ENCODE measurements around the gene PTP4A2.

DNA sequence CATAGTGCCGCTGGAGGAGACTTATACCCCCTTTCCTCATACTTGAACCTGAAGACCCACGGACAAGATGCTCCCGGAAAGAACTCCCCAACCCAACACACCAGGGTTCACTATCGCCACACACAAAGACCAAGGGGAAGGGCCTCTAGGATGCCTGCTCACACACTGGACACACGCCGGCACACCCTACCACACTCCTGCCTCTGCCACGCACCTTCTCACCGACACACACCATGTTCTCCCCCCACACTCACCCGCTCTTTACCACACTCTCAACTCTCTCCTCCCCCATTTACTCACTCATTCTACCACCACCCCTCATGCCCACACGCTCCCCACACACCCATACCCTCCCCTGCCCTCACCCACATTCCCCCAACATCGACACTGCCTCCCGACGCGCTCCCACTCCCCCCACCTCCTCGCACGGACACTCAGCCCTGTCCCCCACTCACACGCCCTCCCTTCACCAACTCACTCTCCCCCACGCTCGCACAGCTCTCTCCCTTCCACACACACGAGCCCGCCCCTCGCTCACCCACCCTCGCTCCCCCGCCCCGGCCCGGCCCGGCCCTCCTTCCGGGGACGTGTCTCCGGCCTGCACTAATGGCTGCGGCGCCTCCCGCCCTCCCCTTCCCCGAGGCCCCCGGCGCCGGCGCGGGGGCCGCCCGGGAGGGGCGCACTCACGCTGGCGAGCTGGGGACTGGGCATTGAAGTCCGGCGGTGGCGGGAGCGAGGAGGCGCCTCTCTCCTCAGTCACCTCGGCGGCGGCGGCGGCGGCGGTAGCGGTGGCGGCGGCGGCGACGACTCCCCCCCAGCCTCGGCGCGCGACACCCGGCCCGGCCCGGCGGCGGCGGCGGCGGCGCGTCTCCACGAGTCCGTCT is 626 bp downstream of the PTP4A2 start:
- TF ChIP-seq, protein P1, sequence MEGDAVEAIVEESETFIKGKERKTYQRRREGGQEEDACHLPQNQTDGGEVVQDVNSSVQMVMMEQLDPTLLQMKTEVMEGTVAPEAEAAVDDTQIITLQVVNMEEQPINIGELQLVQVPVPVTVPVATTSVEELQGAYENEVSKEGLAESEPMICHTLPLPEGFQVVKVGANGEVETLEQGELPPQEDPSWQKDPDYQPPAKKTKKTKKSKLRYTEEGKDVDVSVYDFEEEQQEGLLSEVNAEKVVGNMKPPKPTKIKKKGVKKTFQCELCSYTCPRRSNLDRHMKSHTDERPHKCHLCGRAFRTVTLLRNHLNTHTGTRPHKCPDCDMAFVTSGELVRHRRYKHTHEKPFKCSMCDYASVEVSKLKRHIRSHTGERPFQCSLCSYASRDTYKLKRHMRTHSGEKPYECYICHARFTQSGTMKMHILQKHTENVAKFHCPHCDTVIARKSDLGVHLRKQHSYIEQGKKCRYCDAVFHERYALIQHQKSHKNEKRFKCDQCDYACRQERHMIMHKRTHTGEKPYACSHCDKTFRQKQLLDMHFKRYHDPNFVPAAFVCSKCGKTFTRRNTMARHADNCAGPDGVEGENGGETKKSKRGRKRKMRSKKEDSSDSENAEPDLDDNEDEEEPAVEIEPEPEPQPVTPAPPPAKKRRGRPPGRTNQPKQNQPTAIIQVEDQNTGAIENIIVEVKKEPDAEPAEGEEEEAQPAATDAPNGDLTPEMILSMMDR (IDR thresholded peaks at IDR 0.05), result no peak
- peak in 1 of 4 donors; percentile 42 for TF ChIP-seq POLR2A (IDR thresholded peaks at IDR 0.05)
